NCI-H2227 treated with DMSO at 0.1 percent for 48 hours (cell line): ENCODE measurements around the gene TMC8.

Experiments used
- DNase-seq: peaks from one replicate; lab custom pipeline; 2025; lab: John Stamatoyannopoulos, UW

Gene TMC8

GRCh38 chr17:78180083-78180482 is 49.5 kb downstream of the TMC8 start:
- no peak for DNase-seq

GRCh38 chr17:78180508-78180907 is 49.9 kb downstream of the TMC8 start:
- DNase-seq, result no peak

GRCh38 chr17:78182504-78182903 is 51.9 kb downstream of the TMC8 start:
- no peak for DNase-seq

GRCh38 chr17:78183916-78184315 is 53.3 kb downstream of the TMC8 start:
- no peak for DNase-seq

GRCh38 chr17:78184351-78184750 is 53.8 kb downstream of the TMC8 start:
- DNase-seq, result no peak

GRCh38 chr17:78184868-78185267 is 54.3 kb downstream of the TMC8 start:
- no peak for DNase-seq

GRCh38 chr17:78185981-78186691 is 55.6 kb downstream of the TMC8 start:
- no peak for DNase-seq

GRCh38 chr17:78186692-78187595 is 56.4 kb downstream of the TMC8 start, which contains the start of the genes AFMID and TK1:
Gene AFMID (plus strand): TSS chr17:78187362. CDS start chr17:78187371, 9 bp downstream.
Gene TK1 (minus strand): TSS chr17:78187052. CDS start chr17:78186994, 58 bp downstream.
- peak; percentile 98 for DNase-seq
